GM23248 (cell line): ENCODE results near the gene FAM171A1.

Experiments
- EZH2 ChIP-seq: fragments of 200-600 bp; sonication (generic); IDR thresholded peaks from 2 replicates; pipeline ENCODE4 v1.6.1; 2018; ENCODE audit warnings: antibody characterized with exemption, mild to moderate bottlenecking; ENCODE audit not compliant: insufficient read depth, poor library complexity, severe bottlenecking
- EZH2phosphoT487 ChIP-seq: fragments of 200-600 bp; sonication (generic); IDR thresholded peaks from 2 replicates; pipeline ENCODE4 v1.6.1; 2018; ENCODE audit warnings: antibody characterized with exemption, moderate library complexity, mild to moderate bottlenecking, low read depth; ENCODE audit not compliant: insufficient read depth

DNA sequence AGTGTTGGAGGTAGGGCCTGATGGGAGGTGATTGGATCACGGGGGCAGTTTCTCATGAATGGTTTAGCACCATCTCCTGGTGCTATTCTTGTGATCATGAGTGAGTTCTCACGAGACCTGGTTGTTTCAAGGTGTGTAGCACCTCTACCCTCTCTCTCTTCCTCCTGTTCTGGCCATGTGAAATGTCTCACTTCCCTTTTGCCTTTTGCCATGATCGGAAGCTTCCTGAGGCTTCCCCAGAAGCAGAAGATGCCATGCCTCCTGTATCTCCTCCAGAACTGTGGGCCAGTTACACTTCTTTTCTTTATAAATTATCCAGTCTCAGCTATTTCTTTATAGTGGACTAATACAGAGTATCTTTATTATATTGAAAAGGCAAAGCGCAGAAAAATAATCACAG is 90.1 kb downstream of the FAM171A1 start:
- no peak for TF ChIP-seq EZH2phosphoT487
- no peak for TF ChIP-seq EZH2
